Lower lobe of right lung (tissue), 2 donors: Measurements from ENCODE around the gene SLC1A5. TPM values are rescaled to one million over a fixed set of nuclear protein-coding genes. Genes with fewer than 3 reads are reported as not detected.
"Not testable (repeated sequence)": the region's sequence is repeated elsewhere in the genome, so short reads cannot be mapped to it uniquely, and the experiment has no call there.

ENCODE experiments used
- ATAC-seq, 2 donors: fragments of 200-7000 bp; cut with Tn5 transposase; one replicate each; pipeline ENCODE4 v1.9.1; 2020 to 2022; ENCODE audit warnings: mild to moderate bottlenecking in 2 of 2, moderate library complexity in 2 of 2
- DNase-seq: peaks from one replicate; pipeline ENCODE4 v3.0.0-alpha.2; 2020
- H3K27ac ChIP-seq: fragments of 200-600 bp; one replicate; pipeline ENCODE4 v1.8.0; 2022
- H3K27me3 ChIP-seq: fragments of 200-600 bp; one replicate; pipeline ENCODE4 v1.8.0; 2022; ENCODE audit warnings: low read depth
- H3K36me3 ChIP-seq: fragments of 200-600 bp; one replicate; pipeline ENCODE4 v1.8.0; 2022; ENCODE audit warnings: mild to moderate bottlenecking
- H3K4me1 ChIP-seq: fragments of 200-600 bp; one replicate; pipeline ENCODE4 v1.8.0; 2022
- H3K4me3 ChIP-seq: fragments of 200-600 bp; one replicate; pipeline ENCODE4 v1.8.0; 2022; ENCODE audit warnings: mild to moderate bottlenecking
- H3K9me3 ChIP-seq: fragments of 200-600 bp; one replicate; pipeline ENCODE4 v1.8.0; 2022
- intact Hi-C: fragments of 100-400 bp; cut with DNase I; formaldehyde crosslinking; loops from one replicate; pipeline ENCODE4 v1.11.0; 2022
- total RNA-seq: library from RNA; stranded (reverse); fragmentation: NEBNext Ultra II Directional; extraction: Animal tissue kit (Norgen Biotek cat#: 25700); gene quantifications from one replicate; pipeline ENCODE4 v1.2.1, GENCODE V29; 2021
- TF ChIP-seq, protein P1 (sequence below): fragments of 200-600 bp; IDR thresholded peaks from one replicate; pipeline ENCODE4 v1.8.0; 2022; ENCODE audit warnings: antibody characterized with exemption, mild to moderate bottlenecking
- donor health status: DM: no; HTN: yes; CAD: no; lungs with severe emphysema.

SLC1A5 gene
- total RNA-seq, 1 donor from 2014 or later, result 120 TPM

DNA sequence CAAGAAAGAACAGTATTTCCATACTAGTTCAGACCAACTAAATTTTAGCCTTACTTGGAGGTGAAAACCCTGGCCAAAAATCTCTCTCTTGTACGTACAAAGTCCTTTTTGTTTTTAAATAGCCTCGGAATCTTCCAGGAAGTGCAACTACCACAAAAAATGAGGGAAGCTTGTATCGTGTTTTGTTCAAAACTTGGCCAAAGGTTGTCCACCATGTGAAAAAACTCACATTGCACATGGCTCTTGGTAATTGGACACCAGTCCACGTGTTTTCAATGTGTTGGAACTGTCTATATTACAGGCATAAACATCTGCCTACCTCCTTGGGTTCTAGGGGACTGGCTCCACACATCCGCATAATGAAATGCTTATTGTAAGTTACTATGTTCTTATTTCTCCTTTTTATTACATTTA is 27.0 kb downstream of the SLC1A5 start:
- DNase-seq (no peak), ATAC-seq (no peak)
- Histone ChIP-seq H3K36me3 (peaks cover 5% of the 10 kb centered on the region), H3K27ac (peak overlapping the region; percentile 33), H3K9me3 (no peaks in the 10 kb centered on the region), H3K4me3 (no peak overlapping the region), H3K4me1 (peaks cover 15% of the 10 kb centered on the region), H3K27me3 (no peaks in the 10 kb centered on the region)
- intact Hi-C loops, result loop anchor here (10.0 kb wide), 1 partner anchor 73 kb away; no protein-coding TSS in a partner anchor
- TF ChIP-seq, protein P1, sequence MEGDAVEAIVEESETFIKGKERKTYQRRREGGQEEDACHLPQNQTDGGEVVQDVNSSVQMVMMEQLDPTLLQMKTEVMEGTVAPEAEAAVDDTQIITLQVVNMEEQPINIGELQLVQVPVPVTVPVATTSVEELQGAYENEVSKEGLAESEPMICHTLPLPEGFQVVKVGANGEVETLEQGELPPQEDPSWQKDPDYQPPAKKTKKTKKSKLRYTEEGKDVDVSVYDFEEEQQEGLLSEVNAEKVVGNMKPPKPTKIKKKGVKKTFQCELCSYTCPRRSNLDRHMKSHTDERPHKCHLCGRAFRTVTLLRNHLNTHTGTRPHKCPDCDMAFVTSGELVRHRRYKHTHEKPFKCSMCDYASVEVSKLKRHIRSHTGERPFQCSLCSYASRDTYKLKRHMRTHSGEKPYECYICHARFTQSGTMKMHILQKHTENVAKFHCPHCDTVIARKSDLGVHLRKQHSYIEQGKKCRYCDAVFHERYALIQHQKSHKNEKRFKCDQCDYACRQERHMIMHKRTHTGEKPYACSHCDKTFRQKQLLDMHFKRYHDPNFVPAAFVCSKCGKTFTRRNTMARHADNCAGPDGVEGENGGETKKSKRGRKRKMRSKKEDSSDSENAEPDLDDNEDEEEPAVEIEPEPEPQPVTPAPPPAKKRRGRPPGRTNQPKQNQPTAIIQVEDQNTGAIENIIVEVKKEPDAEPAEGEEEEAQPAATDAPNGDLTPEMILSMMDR, result no peak

- H3K36me3 ChIP-seq, H3K27me3 ChIP-seq, H3K9me3 ChIP-seq, H3K4me3 ChIP-seq, ATAC-seq, DNase-seq: not testable (repeated sequence)
- intact Hi-C loops, result loop anchor here (10.0 kb wide), 1 partner anchor 74 kb away; no protein-coding TSS in a partner anchor
- H3K4me1 ChIP-seq, result peaks cover 17% of the 10 kb centered on the region
- peak overlapping the region; percentile 33 for H3K27ac ChIP-seq
Measured at GRCh38 chr19:46760897-46761296, 27.5 kb downstream of the SLC1A5 start.

DNA sequence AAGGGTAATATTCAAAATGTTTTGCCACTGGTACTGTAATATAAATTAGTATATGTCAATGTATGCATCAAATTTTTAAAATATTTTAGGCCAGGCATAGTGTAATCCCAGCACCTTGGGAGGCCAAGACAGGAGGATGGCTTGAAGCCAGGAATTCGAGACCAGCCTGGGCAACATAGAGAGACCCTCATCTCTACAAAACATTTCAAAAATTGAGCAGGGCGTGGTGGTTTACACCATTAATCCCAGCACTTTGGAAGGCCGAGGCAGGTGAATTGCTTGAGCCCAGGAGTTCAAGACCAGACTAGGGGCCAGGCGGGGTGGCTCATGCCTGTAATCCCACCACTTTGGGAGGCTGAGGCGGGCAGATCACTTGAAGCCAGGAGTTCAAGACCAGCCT is 28.0 kb downstream of the SLC1A5 start:
- intact Hi-C loops, result loop anchor here (10.0 kb wide), 1 partner anchor 74 kb away; no protein-coding TSS in a partner anchor
- H3K9me3 ChIP-seq, result no peaks in the 10 kb centered on the region
- TF ChIP-seq, protein P1, result no peak
- no peak for ATAC-seq
- peaks cover 9% of the 10 kb centered on the region for H3K36me3 ChIP-seq
- peak overlapping the region; percentile 33 for H3K27ac ChIP-seq
- no peaks in the 10 kb centered on the region for H3K27me3 ChIP-seq
- DNase-seq, result no peak
- peaks cover 22% of the 10 kb centered on the region for H3K4me1 ChIP-seq
- no peak overlapping the region for H3K4me3 ChIP-seq

DNA sequence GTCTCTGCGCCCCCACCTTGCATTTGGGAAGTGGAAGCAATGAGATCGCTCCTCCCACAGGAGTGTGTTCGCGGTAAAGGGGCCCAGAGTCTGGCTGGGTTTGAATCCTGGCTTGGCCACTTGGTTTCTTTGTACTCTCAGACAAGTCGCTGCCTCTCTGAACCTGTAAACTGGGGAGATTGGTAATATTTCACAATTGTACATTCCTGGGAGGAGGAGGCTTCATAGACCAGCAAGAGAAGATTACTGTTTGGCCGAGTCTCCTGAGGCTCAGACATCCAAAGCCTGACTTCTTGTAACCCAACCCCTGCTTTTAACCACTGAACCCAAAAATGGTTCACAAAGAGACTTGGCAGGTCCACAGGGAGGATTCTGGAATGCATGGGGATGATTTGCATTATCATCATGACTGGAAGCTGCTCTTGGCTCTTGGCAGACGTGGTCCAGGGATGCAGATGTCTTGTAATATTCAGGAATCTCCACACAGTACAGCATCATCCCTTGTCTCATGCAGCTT is 28.5 kb downstream of the SLC1A5 start:
- no peak for DNase-seq
- intact Hi-C loops, result loop anchor here (10.0 kb wide), 1 partner anchor 75 kb away; no protein-coding TSS in a partner anchor
- no peaks in the 10 kb centered on the region for H3K9me3 ChIP-seq
- TF ChIP-seq, protein P1, result no peak
- H3K4me3 ChIP-seq, result no peak overlapping the region
- H3K4me1 ChIP-seq, result peaks cover 26% of the 10 kb centered on the region
- ATAC-seq, result peak; percentile 3 to 19
- no peak overlapping the region for H3K27ac ChIP-seq
- peaks cover 9% of the 10 kb centered on the region for H3K36me3 ChIP-seq
- H3K27me3 ChIP-seq, result no peaks in the 10 kb centered on the region

DNA sequence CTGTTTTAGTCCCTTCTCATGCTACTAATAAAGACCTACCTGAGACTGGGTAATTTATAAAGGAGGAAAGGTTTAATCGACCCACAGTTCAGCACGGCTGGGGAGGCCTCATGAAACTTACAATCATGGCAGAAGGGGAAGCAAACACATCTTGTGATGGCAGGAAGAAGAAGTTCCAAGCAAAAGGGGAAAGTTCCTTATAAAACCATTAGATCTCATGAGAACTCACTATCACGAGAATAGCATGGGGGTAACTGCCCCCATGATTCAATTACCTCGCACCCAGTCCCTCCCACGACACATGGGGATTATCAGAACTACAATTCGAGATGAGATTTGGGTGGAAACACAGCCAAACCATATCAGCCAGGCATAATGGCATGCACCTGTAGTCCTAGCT is 29.2 kb downstream of the SLC1A5 start:
- Histone ChIP-seq H3K36me3 (peaks cover 9% of the 10 kb centered on the region), H3K27ac (no peak overlapping the region), H3K4me3 (no peak overlapping the region), H3K9me3 (no peaks in the 10 kb centered on the region), H3K27me3 (no peaks in the 10 kb centered on the region), H3K4me1 (peaks cover 26% of the 10 kb centered on the region)
- ATAC-seq, result no peak
- intact Hi-C loops, result no loop called here
- DNase-seq, result no peak
- TF ChIP-seq, protein P1, result no peak

GRCh38 chr19:46756544-46756888 is 31.9 kb downstream of the SLC1A5 start:
- no peaks in the 10 kb centered on the region for H3K27me3 ChIP-seq
- DNase-seq, result no peak
- ATAC-seq, result no peak
- peaks cover 29% of the 10 kb centered on the region for H3K4me1 ChIP-seq
- intact Hi-C loops, result no loop called here
- H3K36me3 ChIP-seq, result peaks cover 9% of the 10 kb centered on the region
- H3K4me3 ChIP-seq, result no peak overlapping the region
- H3K27ac ChIP-seq, result no peak overlapping the region
- TF ChIP-seq, protein P1, result no peak
- no peaks in the 10 kb centered on the region for H3K9me3 ChIP-seq
